Endothelial cell of coronary artery (primary cell): ENCODE results near the gene TLCD3A. TPM values are rescaled to one million over a fixed set of nuclear protein-coding genes. Genes with fewer than 3 reads are reported as not detected.

Source experiments
- total RNA-seq: library from RNA; depleted of rRNA; stranded (reverse); fragments of >200 nt; gene quantifications from 2 replicates; pipeline ENCODE4 v1.2.3, GENCODE V29; 2014

The TLCD3A gene
- total RNA-seq = 13.4 and 18.4 TPM in 2 replicates

DNA sequence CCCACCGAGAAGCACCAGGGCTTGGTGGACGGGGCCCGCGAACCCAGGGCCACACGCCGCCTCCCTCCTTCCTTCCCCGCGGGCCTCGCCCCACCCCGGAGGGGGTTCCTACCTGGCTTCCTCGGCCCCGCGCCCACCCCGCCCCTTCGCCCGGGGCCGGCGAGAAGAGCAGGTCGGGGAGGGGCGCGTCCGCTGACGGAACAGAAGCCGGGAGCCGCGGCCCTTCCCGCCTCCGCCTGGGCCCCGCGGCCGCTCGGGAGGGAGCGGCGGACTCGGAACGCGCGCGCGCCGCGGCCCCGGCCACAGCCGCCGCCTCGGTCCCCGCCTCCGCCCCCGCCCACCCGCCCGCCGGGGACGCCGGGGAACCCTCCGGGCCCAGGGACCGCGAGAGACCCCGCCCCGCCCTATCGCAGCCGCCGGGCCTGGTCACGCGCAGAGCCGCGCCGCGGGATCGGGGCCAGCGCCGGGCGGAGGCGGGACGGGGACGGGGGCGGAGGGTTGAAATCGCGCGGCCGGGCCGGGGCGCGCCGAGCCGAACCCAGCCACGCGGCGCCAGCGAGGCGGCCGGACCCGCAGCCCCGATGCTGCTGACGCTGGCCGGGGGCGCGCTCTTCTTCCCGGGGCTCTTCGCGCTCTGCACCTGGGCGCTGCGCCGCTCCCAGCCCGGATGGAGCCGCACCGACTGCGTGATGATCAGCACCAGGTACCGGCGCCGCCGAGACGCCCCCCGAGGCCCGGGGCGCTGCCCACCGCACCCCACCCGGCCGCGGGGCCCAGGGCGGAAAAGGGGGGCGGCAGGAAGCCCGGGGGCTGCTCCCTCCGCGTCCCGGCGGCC, at the start of gene TLCD3A:
Gene TLCD3A, plus strand, starts transcription at position 530 of the 835 bp plus-strand sequence. Its CDS starts 52 bp downstream, at position 582.

GRCh38 chr17:752002-752619, 19.7 kb downstream of the TLCD3A start, which contains the start of gene GEMIN4:
Gene GEMIN4, minus strand, starts transcription at chr17:752264. Its CDS starts 122 bp downstream, at chr17:752142.

DNA sequence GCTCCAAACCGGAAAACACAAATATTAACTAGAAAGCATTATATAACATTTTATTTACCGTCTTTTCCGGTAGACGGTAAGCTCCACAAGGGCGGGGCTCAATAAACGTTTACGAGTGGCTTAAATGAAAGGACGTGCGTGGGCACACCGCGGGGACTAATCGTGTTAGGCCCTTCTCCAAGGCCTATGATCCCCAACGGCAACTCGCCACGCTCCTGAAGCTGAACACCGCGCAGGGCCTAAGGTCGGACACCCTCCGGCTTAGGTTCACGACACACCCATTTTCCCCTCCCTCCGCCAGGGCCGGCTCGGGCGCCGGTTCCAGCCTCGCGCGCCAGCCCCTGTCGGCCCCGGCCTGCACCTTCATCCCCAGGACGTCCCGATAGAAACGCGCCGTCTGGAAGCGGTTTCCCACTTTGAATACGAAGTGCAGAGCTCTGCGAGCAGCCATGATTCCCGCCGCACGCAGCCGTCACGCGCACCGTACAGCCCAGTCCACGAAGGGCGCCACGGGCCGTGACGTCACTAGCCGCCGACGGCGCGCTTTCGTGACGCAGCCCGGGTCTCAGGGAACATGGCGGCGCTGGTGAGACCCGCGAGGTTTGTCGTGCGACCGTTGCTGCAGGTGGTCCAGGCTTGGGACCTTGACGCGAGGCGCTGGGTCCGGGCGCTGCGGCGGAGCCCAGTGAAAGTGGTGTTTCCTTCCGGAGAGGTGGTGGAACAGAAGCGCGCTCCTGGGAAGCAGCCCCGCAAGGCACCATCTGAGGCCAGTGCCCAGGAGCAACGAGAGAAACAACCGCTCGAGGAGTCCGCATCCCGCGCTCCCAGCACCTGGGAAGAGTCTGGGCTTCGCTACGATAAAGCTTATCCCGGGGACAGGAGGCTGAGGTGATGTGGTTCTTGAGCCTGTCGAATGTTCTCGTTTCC, 49.7 kb downstream of the TLCD3A start, which contains the start of the genes GLOD4 and MRM3:
Gene GLOD4, minus strand, starts transcription at position 476 of the 927 bp plus-strand sequence. Its CDS starts 25 bp downstream, at position 451.
Gene MRM3, plus strand, starts transcription at position 549 of the 927 bp plus-strand sequence. Its CDS starts 26 bp downstream, at position 575.

Other genes with a start within 250 kb of the TLCD3A start
- gene VPS53, start 17.8 kb upstream of the TLCD3A start, total RNA-seq = 16.7 and 21.5 TPM in 2 replicates
- gene GEMIN4, start 19.7 kb downstream of the TLCD3A start, total RNA-seq = 15.9 and 16.1 TPM in 2 replicates
- gene GLOD4, start 49.7 kb downstream of the TLCD3A start, total RNA-seq = 54.3 and 61.0 TPM in 2 replicates
- gene MRM3, start 49.8 kb downstream of the TLCD3A start, total RNA-seq = 30.3 and 34.0 TPM in 2 replicates
- 20.0 and 28.9 TPM in 2 replicates for gene NXN, start 247.2 kb downstream of the TLCD3A start, total RNA-seq